Neural cell (in vitro differentiated cells): ENCODE data around the gene GABRB2.
A peak's percentile ranks its signal among the peaks of the same experiment; 100 is the strongest.

Source experiments
- EP300 ChIP-seq: fragments of 450-650 bp; conservative IDR thresholded peaks from 2 replicates; pipeline ENCODE4 v1.6.1; 2014; ENCODE audit warnings: antibody characterized with exemption, mild to moderate bottlenecking, moderate library complexity; ENCODE audit not compliant: poor library complexity, severe bottlenecking
- EZH2 ChIP-seq: fragments of 200-600, 300-800 bp; shearing (Covaris generic), sonication (generic); IDR thresholded peaks from 2 replicates; pipeline ENCODE4 v1.6.1; 2014; ENCODE audit warnings: antibody characterized with exemption, low read length, borderline replicate concordance, mild to moderate bottlenecking; ENCODE audit not compliant: insufficient read depth, poor library complexity, severe bottlenecking
- POLR2AphosphoS5 ChIP-seq: IDR thresholded peaks from 2 replicates; pipeline ENCODE4 v1.6.1; 2012
- SMC3 ChIP-seq: fragments of 450-650 bp; conservative IDR thresholded peaks from 2 replicates; pipeline ENCODE4 v1.6.1; 2014; ENCODE audit warnings: antibody characterized with exemption, mild to moderate bottlenecking, moderate library complexity; ENCODE audit not compliant: poor library complexity
- TAF1 ChIP-seq: IDR thresholded peaks from 2 replicates; pipeline ENCODE4 v1.6.1; 2012; ENCODE audit warnings: low read depth
- TF ChIP-seq, protein P1 (sequence below): IDR thresholded peaks from 2 replicates; pipeline ENCODE4 v1.6.1; 2012; ENCODE audit warnings: borderline replicate concordance
- TF ChIP-seq, protein P2 (sequence below): fragments of 450-650 bp; IDR thresholded peaks from 2 replicates; pipeline ENCODE4 v1.5.1; 2014; ENCODE audit warnings: antibody characterized with exemption, mild to moderate bottlenecking, moderate library complexity; ENCODE audit not compliant: poor library complexity, severe bottlenecking

DNA sequence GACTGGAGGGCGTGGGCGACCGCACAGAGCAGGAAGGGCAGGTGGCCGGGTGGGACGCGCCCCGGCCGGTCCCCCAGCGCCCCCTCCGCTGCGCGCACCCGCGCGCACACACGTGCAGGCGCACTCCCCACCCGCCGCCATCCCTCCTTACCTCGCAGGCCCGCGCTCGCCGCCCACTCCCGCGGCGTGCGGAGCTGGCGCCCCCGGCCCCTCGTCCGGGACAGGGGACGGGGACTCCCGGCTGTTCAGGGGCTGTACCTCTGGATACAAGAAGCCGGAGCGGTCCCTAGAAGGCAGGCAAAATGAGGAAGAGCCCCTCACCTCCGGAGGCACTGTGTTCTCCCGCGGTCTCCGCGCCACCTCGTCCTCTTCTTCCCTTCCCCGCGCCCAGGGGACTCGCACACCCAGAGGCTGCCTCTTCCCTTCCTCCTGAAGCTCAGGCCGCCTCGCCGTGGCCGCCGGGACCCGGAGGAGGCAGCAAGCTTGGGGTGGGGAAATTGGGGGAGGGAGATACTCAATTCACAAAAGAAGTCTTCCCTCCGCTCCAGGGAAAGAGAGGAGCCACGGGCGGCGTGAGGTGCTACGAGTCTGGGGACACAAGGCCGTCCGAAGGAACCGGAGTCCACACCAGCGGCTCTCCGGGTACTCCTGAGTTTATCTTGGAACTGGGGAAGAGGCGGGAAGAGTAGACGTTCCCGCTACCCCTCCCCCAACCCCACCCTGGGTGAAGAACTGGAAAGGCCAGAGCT is 1.4 kb upstream of the GABRB2 start:
- TF ChIP-seq, protein P1, sequence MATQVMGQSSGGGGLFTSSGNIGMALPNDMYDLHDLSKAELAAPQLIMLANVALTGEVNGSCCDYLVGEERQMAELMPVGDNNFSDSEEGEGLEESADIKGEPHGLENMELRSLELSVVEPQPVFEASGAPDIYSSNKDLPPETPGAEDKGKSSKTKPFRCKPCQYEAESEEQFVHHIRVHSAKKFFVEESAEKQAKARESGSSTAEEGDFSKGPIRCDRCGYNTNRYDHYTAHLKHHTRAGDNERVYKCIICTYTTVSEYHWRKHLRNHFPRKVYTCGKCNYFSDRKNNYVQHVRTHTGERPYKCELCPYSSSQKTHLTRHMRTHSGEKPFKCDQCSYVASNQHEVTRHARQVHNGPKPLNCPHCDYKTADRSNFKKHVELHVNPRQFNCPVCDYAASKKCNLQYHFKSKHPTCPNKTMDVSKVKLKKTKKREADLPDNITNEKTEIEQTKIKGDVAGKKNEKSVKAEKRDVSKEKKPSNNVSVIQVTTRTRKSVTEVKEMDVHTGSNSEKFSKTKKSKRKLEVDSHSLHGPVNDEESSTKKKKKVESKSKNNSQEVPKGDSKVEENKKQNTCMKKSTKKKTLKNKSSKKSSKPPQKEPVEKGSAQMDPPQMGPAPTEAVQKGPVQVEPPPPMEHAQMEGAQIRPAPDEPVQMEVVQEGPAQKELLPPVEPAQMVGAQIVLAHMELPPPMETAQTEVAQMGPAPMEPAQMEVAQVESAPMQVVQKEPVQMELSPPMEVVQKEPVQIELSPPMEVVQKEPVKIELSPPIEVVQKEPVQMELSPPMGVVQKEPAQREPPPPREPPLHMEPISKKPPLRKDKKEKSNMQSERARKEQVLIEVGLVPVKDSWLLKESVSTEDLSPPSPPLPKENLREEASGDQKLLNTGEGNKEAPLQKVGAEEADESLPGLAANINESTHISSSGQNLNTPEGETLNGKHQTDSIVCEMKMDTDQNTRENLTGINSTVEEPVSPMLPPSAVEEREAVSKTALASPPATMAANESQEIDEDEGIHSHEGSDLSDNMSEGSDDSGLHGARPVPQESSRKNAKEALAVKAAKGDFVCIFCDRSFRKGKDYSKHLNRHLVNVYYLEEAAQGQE = no peak
- TF ChIP-seq, protein P2, sequence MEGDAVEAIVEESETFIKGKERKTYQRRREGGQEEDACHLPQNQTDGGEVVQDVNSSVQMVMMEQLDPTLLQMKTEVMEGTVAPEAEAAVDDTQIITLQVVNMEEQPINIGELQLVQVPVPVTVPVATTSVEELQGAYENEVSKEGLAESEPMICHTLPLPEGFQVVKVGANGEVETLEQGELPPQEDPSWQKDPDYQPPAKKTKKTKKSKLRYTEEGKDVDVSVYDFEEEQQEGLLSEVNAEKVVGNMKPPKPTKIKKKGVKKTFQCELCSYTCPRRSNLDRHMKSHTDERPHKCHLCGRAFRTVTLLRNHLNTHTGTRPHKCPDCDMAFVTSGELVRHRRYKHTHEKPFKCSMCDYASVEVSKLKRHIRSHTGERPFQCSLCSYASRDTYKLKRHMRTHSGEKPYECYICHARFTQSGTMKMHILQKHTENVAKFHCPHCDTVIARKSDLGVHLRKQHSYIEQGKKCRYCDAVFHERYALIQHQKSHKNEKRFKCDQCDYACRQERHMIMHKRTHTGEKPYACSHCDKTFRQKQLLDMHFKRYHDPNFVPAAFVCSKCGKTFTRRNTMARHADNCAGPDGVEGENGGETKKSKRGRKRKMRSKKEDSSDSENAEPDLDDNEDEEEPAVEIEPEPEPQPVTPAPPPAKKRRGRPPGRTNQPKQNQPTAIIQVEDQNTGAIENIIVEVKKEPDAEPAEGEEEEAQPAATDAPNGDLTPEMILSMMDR = no peak
- peak; percentile 43 for TF ChIP-seq POLR2AphosphoS5
- no peak for TF ChIP-seq EP300
- TF ChIP-seq TAF1 = no peak
- peak; percentile 55 for TF ChIP-seq SMC3
- TF ChIP-seq EZH2 = no peak
